Measurements from ENCODE around the gene TMCC2. TPM values are rescaled to one million over a fixed set of nuclear protein-coding genes. Genes with fewer than 3 reads are reported as not detected.

Gene TMCC2
- total RNA-seq, 1 experiment from 2014 or later: 3.3 TPM

DNA sequence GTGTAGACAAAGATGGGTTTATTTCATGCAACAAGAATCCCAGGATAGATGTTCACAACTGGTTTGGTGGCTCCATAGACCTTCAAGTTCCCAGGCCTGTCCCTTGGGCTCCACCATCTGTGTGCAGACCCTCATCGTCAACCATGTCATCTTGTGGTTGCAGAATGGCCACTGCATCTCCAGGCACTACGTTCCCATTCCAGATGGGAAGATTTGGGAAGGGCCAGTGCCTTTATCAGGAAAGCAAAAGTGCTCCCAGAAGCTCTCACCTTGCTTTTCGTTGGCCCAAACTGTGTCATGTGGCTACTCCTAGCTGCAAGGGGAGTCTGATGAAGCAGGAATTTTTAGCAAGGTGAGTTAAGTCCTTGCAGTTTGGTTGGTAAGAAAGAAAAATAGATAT is 12.8 kb downstream of the TMCC2 start:
- no peak for DNase-seq (ENCODE audit: low read depth)

DNA sequence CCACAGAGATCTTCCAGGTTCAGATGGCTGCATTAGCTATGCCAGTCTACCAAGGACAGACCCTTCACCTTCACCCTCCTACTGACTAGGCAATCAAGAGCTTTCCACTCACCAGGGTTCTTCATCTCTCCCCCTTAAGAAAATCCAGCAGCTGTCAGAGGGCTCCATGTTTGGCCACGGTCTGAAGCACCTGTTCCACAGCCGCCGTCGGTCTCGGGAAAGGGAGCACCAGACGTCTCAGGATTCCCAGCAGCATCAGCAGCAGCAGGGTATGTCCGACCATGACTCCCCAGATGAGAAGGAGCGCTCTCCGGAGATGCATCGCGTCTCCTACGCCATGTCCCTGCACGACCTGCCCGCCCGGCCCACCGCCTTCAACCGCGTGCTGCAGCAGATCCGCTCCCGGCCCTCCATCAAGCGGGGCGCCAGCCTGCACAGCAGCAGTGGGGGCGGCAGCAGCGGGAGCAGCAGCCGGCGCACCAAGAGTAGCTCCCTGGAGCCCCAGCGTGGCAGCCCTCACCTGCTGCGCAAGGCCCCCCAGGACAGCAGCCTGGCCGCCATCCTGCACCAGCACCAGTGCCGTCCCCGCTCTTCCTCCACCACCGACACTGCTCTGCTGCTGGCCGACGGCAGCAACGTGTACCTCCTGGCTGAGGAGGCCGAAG is 13.8 kb downstream of the TMCC2 start:
- DNase-seq (ENCODE audit: low read depth): no peak

DNA sequence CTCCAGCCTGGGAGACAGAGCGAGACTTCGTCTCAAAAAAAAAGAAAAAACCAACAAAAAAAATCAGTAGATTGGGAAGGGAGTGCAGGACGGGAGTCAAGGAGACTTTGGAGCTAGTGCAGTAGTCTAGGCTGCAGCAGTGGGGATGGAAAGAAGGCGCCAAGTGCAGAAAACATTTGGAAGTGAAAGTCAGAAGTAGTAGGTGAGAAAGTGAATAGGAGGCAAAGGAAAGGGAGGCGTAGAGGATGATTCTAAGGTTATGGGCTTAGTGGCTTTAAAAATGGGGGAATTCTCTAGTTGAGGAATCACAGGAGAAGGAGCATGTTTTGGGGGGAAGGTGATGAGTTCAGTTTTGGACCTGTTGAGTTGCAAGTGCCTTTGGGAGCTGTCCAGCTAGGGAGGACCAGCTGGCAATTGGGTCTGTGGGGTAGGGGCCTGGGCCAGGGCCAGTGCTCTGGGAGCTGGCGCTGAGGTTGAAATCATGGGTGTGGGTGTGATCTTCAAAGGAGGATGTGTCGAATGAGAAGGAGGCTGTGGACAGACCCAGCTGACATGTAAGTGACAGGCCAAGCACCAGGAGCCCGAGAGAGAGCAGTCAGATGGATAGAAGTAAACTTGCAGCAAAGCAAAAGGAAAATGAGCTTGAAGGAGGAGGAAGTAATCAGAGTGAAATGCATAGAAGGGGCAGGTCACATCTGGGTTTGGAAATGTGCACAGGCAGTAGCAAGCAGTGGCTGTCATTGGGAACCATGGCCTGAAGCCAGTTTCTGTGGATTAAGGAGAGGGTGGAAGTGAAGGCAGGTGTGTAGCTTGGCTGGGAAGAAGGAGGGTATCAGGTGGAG is 15.8 kb downstream of the TMCC2 start:
- no peak for DNase-seq (ENCODE audit: low read depth)

DNA sequence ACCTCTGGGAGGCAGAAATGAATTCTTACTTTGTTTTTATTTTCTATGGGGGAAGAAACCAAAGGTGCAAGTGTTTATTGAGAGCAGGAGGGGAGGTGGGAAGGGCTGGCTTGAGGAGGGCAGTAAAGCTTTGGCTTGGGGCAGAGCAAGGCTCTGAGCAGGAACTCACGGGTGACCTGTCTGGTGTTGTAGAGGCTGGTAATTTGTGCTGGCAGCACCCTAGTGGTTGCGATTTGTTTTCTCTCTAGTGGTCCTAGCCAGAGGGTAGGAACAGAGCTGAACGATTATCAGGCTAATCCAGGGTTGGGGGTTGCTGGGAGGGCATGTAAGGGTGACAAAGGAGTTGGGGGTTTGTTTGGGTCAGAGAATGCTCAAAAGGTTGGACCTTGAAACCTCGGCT is 16.6 kb downstream of the TMCC2 start:
- no peak for DNase-seq (ENCODE audit: low read depth)

DNA sequence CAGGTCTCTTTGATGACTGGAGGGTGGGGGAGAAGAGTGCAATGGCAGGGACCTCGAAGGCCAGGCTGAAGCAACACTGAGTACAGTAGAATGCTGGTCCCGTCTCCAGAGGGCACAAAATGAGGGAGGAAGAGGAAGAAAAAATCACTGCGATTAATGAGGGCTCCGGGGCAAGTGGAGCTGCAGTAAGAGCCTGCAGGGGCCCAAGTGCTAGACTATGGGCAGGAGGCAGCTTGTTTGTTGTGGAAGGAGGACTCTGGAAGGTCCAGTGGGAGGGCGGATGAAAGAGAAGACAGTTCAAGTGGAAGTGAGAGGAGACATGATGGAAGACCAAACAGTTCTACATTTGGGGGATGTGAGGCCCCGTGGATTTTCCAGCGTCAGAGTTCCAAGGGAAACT is 17.4 kb downstream of the TMCC2 start:
- DNase-seq (ENCODE audit: low read depth): no peak

DNA sequence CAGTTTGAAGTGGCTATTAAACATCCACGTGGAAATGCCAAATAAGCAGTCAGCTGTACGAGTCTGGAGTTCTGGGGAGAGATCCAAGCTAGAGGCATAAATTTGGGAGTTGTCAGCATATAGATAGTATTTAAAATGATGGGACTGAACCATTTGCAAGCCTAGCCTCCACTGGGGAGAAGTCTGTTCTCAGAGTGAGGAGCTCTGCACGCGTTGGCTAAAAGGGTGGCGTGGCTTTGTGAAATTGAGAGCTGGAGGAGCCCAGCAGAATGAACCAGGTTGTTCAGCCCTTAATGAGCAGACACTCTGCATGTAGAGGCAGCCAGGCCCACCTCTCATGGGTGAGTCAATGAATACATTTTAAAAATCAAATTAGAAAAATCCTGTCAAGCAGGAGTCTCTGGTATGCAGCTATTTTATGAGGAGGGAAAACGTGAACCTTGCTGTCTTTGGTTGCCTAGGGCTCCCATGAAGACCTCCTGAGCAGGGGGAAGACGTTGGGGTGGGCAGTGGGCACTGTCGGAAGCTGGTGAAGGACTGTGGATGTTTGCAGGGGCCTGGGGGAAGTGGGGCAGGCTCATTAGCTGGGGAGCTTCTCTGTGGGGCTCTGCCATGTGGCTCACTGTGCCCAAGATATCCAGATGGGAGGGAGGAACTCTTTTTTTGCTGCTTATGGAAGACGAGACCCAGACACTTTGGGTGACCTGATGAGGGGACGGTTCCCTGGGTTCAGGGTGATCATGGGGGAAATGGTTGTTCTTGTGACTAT is 18.8 kb downstream of the TMCC2 start:
- no peak for DNase-seq (ENCODE audit: low read depth)

DNA sequence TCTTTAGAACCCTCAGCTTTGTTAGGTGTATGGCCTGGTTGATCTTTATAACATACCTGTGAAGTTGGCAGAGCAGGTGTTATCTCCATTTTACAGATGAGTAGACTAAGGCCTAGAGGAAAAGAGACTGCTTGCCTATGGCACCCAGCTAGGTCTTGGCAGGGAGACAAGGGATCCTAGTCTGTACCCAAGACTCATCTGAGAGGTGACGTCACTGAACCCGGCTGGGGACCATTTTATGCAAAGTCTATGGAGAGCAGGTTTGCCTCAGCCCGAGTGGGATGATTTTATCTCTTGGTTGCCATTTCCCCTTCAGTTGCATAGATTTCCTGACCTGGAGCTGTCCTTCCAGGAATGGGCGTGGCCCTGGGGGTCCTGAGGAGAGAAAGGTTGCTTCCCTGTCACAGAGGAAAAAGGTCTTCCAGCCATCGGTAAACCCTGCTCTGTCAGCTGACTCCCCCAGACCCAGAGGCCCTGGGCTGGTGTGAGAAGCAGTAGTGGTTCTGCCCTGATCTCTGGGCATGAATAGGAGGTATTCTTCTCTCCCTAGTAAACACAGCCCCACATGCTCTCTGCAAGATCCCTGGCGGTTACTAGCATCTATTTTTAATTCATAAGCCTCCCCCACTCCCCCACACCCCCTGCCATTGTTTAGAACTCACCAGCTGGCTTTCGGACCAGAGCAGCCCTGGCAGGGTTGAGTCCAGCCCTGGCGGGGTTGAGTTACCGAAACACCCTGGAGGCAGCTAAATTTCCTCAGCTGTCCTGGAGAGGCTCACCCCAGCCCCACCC is 19.6 kb downstream of the TMCC2 start:
- DNase-seq (ENCODE audit: low read depth): peak; percentile 50

DNA sequence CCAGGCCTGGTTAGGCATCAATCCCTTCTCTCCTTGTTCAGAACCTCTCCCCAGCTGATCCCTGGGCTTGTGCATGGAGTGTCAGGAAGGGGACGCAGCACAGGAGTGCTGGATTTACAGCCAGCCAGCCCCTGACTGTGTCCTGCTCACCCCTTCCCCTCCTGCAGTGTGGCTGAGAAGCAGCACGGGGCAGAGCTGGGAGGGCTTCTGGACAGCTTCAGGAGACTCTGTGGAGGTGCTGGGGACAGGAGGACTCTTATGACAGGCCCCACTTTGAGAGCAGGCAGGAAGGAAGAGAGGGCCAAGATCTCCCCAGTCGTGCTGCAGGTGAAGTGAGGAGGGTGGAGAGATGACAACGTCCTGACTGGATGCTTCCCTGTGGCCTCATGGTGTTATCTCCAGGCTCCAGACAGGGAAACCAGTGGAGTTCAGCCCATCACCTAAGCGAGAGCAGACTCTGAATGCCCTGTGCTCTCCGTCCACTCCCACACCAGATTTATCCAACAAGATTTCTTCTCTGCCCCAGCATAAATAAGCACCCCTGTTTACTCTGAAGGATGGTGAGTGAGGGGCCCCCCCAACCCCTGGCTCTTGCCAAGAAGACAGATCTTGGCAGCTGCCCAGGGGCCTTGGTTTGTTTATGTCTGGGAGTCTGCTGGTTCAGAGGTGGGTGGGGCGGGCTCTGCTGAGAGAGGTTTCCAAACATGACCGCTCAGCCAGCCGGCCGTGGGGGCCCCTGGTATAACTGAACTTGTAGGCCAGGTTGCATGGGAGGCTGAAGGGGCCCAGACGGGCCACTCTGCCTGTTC is 21.3 kb downstream of the TMCC2 start:
- DNase-seq (ENCODE audit: low read depth): no peak

DNA sequence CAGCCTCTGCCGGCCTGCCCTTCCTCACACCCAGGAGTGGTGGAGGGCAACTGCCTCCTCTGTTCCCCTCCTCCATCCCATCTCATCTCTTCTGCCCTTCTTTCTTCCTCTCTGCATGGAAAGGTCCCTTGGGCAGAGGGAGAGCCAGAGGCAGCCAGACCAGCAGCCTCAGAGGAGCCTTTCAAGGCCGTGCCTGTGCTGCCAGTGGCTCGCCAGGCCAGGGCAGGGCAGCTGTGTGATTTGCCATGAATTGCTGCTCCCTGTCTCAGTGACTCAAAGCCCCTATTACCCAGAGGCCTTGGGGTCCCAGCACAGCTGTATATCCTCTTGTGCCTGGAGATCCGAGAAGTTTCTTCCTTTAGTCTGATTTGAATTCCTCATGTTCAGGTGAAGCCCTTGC is 21.9 kb downstream of the TMCC2 start:
- DNase-seq (ENCODE audit: low read depth): no peak

DNA sequence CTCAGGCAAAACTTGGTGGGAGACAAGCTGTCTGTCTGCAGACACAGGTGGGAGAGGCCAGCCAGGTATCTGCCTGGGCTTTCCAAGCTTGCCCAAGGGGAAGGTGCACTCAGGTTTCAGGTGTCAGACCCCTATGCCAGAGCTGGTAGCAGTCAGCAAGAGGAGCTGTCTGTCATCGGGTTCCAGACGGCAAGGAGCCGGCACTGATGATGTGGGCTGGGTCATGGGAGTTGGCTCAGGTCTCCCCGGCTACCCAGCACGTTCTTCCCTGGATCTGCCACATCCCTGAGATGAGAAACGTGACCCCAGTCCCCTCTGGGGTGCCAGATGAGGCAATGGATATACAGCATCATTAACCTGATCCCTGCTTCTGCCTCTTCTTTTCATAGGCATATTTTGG is 23.0 kb downstream of the TMCC2 start:
- DNase-seq (ENCODE audit: low read depth): no peak

DNA sequence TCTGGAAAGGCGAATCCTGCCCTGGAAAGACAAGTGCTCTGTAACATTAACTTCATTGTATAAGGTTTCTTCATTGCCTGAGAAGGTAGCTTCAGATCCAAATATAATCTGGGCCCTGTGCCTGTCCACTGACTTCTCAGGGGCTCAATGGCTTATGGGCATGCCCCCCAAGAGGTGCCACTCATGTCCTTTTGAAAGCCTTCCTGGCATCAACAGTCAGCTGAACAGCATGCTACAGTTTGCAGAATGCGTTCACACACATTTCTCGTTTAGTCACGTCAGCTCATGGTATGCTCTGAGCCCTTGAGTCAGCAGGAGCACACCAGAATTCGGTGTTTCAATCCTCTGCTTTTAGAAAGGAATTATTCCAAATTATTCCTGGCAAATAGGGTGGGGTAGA is 23.8 kb downstream of the TMCC2 start:
- no peak for DNase-seq (ENCODE audit: low read depth)

DNA sequence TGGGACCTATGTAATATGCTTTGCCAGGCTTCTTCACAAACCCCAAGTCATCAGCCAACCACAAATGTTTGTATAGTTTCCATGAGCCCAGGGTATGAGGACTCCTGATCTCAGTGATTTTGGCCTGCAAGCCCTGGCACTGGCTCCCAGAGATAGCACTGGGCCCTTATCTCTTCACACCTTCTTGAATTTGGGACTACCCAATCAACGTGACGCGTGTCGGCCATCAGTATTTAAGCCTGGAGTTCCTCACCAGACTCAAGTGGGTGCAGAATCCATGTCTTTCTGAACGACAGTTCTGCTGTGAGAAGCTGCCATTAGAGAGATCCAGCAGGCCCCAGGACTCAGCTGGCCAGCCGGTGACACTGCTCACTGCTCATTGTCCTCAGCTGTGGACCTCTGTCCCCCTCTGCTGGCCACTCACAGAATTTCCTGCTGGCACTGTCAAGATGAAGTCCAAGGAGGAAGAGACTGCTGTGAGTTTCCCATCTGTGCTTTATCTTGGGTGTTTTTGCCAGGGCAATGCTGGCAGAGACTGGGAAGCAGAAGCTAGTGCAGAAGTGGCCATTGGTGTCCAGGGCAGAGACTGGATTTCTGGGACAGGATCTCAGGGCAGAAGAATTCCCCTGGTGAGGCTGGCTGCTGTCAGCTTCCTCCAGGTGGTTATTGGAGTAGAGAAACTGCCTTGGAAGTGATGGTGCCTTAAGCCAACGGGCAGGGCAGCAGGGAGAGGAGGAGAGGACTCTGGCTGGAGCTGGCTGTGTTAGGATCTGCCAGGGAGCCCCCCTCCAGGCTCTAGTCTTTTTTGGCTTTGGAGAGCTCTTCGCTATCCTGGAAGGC is 28.4 kb downstream of the TMCC2 start:
- peak; percentile 76 for DNase-seq (ENCODE audit: low read depth)

DNA sequence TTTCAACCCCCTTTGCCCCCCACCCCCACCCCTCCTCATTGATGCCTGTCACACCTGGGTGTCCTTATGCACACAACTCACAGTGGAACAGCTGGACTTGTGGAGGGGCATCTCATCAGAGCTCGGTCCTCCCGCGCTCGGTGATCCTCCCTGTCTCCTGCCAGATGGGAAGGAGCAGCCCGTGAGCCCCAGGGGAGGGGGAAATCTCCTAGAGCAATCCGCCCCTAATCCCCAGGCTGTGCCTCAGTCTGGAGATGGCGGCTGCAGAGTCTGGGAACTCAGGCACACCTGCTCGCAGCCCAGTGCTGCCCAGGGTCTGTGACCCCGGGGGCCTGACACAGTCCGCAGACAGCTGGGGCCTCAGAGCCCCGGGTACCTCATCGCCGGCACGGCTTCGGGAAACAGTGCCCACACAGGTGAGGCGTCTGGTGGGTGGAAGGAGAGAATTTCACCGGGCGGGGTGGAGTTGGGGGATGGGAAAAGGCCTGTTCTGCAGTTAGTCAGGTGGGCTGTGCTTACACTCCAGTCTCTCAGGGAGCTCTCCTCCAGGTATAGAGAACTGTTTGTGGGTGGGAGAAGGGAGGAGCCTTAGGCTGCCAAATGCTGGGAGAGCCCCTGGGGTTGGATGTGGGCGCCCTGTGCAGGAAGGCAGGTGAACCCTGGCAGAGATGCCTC is 29.3 kb downstream of the TMCC2 start:
- no peak for DNase-seq (ENCODE audit: low read depth)

DNA sequence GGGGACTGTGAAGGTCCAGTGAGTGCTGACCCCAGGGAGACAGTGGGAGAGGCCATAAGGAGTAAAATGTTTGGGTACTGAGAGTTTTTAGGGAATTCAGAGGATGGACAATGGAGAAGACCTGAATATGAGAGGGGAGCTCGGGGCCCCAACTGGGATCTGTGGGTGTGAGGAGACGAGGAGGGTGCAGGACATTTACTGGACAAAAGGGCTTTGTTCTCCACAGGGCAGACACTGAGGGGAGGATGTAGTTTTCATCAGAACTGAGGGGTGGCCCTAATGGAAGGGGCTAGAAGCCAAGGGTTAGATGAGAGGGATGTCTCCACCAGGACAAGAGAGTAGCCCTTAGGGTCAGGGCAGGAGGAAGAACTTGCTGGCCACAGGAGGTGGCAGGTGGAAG is 30.0 kb downstream of the TMCC2 start:
- DNase-seq (ENCODE audit: low read depth): no peak

DNA sequence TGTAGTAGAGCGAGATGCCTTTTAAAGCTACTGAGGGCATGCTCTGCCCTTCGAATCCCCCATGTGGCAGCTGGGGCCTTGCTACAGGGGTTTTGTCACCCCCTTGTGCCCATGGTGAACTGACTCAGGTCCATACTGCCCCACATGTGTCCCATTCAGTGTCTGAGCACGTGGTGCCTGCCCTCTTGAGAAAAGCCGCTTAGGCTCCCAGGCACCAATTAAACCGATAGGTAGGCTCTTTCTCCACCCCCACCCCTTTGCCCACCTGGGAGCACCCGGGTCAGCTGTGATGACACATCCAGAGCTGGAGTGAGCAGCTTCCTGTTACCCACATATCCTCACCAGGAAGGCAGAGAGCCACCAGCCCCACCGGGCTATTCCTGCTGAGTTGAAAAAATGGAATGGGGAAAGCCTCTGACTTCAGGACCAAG is 30.5 kb downstream of the TMCC2 start:
- DNase-seq (ENCODE audit: low read depth): peak; percentile 23

DNA sequence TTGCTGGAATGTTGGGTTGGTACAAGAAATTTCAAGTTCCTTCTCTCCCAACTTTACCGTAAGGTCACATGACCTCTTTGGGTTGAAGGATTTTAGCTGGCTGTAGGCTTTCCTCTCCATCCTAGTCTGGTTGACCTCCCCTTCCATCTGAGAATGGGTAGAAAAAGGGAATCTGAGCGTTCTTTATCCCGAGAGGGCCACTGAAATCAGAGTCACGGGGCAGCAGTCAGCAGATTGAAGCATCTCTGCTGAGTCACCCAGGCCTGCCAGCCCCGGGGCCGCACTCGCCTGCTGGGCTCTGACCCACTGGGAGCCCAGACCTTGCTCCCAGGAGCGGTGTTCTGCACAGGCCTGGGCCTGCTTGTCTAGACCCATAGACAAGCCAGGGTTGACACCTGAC is 31.0 kb downstream of the TMCC2 start:
- peak; percentile 73 for DNase-seq (ENCODE audit: low read depth)

DNA sequence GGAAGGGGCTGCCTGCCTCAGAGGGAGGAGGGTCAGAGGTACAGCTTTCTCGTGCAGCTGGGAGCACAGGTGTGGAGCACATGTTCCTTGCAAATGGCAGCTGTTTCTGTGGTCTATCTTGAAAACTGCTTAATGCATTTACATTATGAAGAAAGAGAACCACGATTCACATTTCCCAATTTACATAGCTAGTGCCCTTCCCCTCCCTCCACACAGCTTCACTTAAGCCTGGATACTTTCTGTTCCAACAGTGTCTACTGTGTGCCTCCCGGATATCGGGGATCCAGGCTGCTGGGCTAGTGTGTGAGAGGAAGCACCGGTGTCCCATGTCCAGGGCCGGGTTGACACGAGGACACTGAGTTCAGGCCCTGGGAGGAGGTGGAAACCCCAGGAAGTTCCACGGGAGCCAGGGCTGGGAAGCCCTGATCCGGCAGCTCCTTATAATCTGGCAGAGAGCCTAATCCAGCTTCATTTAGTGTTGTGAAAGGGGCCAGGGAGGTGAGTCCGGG is 31.6 kb downstream of the TMCC2 start:
- DNase-seq (ENCODE audit: low read depth): peak; percentile 63

DNA sequence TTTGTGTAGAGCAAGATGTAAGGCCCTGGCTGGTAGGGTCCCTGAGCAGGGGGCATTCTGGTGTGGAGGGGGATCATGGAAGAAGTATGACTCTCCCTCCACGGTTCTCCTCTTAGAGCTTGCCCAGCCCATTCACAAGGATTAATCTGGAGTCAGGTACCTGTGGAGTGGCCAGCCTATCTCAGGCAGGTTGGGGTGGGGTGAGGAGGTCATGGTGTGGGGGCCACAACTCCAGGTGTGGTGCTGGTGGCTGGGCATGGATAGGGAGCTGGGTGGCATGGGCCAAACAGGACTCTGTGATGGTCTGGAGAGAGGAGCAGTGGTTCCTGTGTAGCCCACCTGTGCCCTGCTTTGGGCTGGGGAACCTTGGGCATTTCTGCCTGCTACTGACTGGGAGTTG is 32.3 kb downstream of the TMCC2 start:
- no peak for DNase-seq (ENCODE audit: low read depth)

Measured in LHCN-M2 (cell line).